ENCODE measurements around the gene MDM2. TPM values are rescaled to one million over a fixed set of nuclear protein-coding genes. Genes with fewer than 3 reads are reported as not detected.
A peak's percentile ranks its signal among the peaks of the same experiment; 100 is the strongest.

Gene MDM2
- total and polyA plus RNA-seq, 5 experiments from 2014 or later, result 7.6 to 90.4 (median 17.9) TPM

GRCh38 chr12:68866950-68867349 is 59.0 kb downstream of the MDM2 start:
- H3K27ac Mint-ChIP-seq, result no peak overlapping the region
- H3K27me3 Mint-ChIP-seq, result peaks cover 0 to 11% (median 5%) of the 10 kb centered on the region in 5 donors
- DNase-seq (no peak), ATAC-seq (no peak)
- no peaks in the 10 kb centered on the region for H3K4me1 Mint-ChIP-seq
- POLR2A ChIA-PET, result no interaction called here
- no peaks in the 10 kb centered on the region for H3K36me3 Mint-ChIP-seq
- H3K9me3 Mint-ChIP-seq, result no peaks in the 10 kb centered on the region
- no peak overlapping the region for H3K4me3 Mint-ChIP-seq

- ATAC-seq, result no peak
- Mint-ChIP-seq H3K27ac (no peak overlapping the region), H3K4me1 (no peaks in the 10 kb centered on the region), H3K9me3 (no peaks in the 10 kb centered on the region), H3K27me3 (peaks cover 0 to 11% (median 5%) of the 10 kb centered on the region in 5 donors), H3K36me3 (no peaks in the 10 kb centered on the region), H3K4me3 (no peak overlapping the region)
- no peak for DNase-seq
- POLR2A ChIA-PET, result no interaction called here
Observed at GRCh38 chr12:68867606-68868005, 59.6 kb downstream of the MDM2 start.

GRCh38 chr12:68868043-68868790 is 60.2 kb downstream of the MDM2 start:
- Mint-ChIP-seq H3K4me3 (no peak overlapping the region), H3K27ac (no peak overlapping the region)
- DNase-seq, result no peak

GRCh38 chr12:68870011-68870410 is 62.0 kb downstream of the MDM2 start:
- no peak for ATAC-seq
- peaks cover 0 to 11% (median 4%) of the 10 kb centered on the region in 5 donors for H3K27me3 Mint-ChIP-seq
- no peak overlapping the region for H3K27ac Mint-ChIP-seq
- POLR2A ChIA-PET, result no interaction called here
- H3K4me3 Mint-ChIP-seq, result no peak overlapping the region
- no peaks in the 10 kb centered on the region for H3K9me3 Mint-ChIP-seq
- DNase-seq, result no peak
- H3K36me3 Mint-ChIP-seq, result peaks cover 0 to 2% (median 0%) of the 10 kb centered on the region in 3 donors
- no peaks in the 10 kb centered on the region for H3K4me1 Mint-ChIP-seq

More at GRCh38 chr12:68868043-68868790, 60.2 kb downstream of the MDM2 start:
- no peaks in the 10 kb centered on the region for H3K36me3 Mint-ChIP-seq
- H3K9me3 Mint-ChIP-seq, result no peaks in the 10 kb centered on the region
- H3K27me3 Mint-ChIP-seq, result peaks cover 0 to 11% (median 5%) of the 10 kb centered on the region in 5 donors
- H3K4me1 Mint-ChIP-seq, result no peaks in the 10 kb centered on the region
- no peak for ATAC-seq
- POLR2A ChIA-PET, result no interaction called here

GRCh38 chr12:68870443-68870842 is 62.5 kb downstream of the MDM2 start:
- Mint-ChIP-seq H3K9me3 (no peaks in the 10 kb centered on the region), H3K36me3 (peaks cover 0 to 2% (median 0%) of the 10 kb centered on the region in 3 donors), H3K4me1 (no peaks in the 10 kb centered on the region), H3K4me3 (no peak overlapping the region), H3K27ac (peak overlapping the region in 1 of 10 donors; percentile 11), H3K27me3 (peaks cover 0 to 11% (median 4%) of the 10 kb centered on the region in 5 donors)
- DNase-seq, result no peak
- ATAC-seq, result no peak
- POLR2A ChIA-PET, result interaction anchor here (0.6 kb wide), 1 partner anchor 383 kb away, joined by 5 read pairs; no protein-coding TSS in a partner anchor

- H3K4me3 Mint-ChIP-seq, result no peak overlapping the region
Observed at GRCh38 chr12:68871396-68871795, 63.4 kb downstream of the MDM2 start.

DNA sequence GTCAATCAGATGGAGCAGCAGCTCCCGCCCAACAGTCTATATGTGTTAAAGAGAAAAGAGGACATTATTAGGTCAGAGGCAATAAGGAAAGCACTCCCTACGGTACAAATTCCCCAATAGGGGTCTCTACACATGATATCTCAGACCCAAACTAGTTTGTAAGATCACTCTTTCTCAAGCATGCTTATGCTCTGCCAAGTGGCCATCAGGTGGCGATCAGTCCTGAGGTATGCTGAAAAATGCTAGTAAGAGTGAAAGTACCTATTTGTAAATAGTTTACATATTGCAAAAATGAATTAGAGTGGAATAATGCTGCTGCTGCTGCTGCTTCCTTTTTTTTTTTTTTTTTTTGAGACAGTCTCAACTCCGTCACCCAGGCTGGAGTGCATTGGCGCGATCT is 63.9 kb downstream of the MDM2 start:
- DNase-seq, result no peak
- Mint-ChIP-seq H3K4me3 (no peak overlapping the region), H3K36me3 (peaks cover 0 to 3% (median 2%) of the 10 kb centered on the region in 3 donors), H3K27me3 (peaks cover 0 to 11% (median 4%) of the 10 kb centered on the region in 5 donors), H3K27ac (no peak overlapping the region), H3K9me3 (no peaks in the 10 kb centered on the region), H3K4me1 (no peaks in the 10 kb centered on the region)
- ATAC-seq, result no peak
- POLR2A ChIA-PET, result interaction anchor here (0.5 kb wide), 1 partner anchor 19 kb away, joined by 3 read pairs; no protein-coding TSS in a partner anchor

More at GRCh38 chr12:68871396-68871795, 63.4 kb downstream of the MDM2 start:
- ATAC-seq (no peak), DNase-seq (no peak)
- peaks cover 0 to 2% (median 0%) of the 10 kb centered on the region in 3 donors for H3K36me3 Mint-ChIP-seq
- H3K4me1 Mint-ChIP-seq, result no peaks in the 10 kb centered on the region
- POLR2A ChIA-PET, result no interaction called here
- H3K9me3 Mint-ChIP-seq, result no peaks in the 10 kb centered on the region
- peak overlapping the region in 1 of 10 donors; percentile 53 for H3K27ac Mint-ChIP-seq
- H3K27me3 Mint-ChIP-seq, result peaks cover 0 to 11% (median 4%) of the 10 kb centered on the region in 5 donors

GRCh38 chr12:68873316-68873715 is 65.3 kb downstream of the MDM2 start:
- POLR2A ChIA-PET, result no interaction called here
- H3K4me3 Mint-ChIP-seq, result no peak overlapping the region
- H3K9me3 Mint-ChIP-seq, result peaks cover 0 to 1% (median 0%) of the 10 kb centered on the region in 9 donors
- peaks cover 0 to 6% (median 2%) of the 10 kb centered on the region in 3 donors for H3K36me3 Mint-ChIP-seq
- DNase-seq (no peak), ATAC-seq (no peak)
- peaks cover 0 to 11% (median 5%) of the 10 kb centered on the region in 5 donors for H3K27me3 Mint-ChIP-seq
- H3K4me1 Mint-ChIP-seq, result no peaks in the 10 kb centered on the region
- no peak overlapping the region for H3K27ac Mint-ChIP-seq

- Mint-ChIP-seq H3K27ac (peak overlapping the region in 1 of 10 donors; percentile 0), H3K27me3 (peaks cover 0 to 4% (median 0%) of the 10 kb centered on the region in 5 donors), H3K9me3 (peaks cover 0 to 8% (median 3%) of the 10 kb centered on the region in 9 donors), H3K36me3 (peaks cover 0 to 11% (median 2%) of the 10 kb centered on the region in 3 donors), H3K4me1 (no peaks in the 10 kb centered on the region), H3K4me3 (no peak overlapping the region)
- ATAC-seq (no peak), DNase-seq (no peak)
- POLR2A ChIA-PET, result no interaction called here
Observed at GRCh38 chr12:68876461-68876860, 68.5 kb downstream of the MDM2 start.

- ATAC-seq (no peak), DNase-seq (no peak)
- peaks cover 0 to 8% (median 3%) of the 10 kb centered on the region in 9 donors for H3K9me3 Mint-ChIP-seq
- POLR2A ChIA-PET, result no interaction called here
- no peaks in the 10 kb centered on the region for H3K4me1 Mint-ChIP-seq
- H3K4me3 Mint-ChIP-seq, result no peak overlapping the region
- H3K27ac Mint-ChIP-seq, result no peak overlapping the region
- H3K27me3 Mint-ChIP-seq, result peaks cover 0 to 1% (median 0%) of the 10 kb centered on the region in 5 donors
- peaks cover 0 to 11% (median 2%) of the 10 kb centered on the region in 3 donors for H3K36me3 Mint-ChIP-seq
Observed at GRCh38 chr12:68877583-68877982, 69.6 kb downstream of the MDM2 start.

DNA sequence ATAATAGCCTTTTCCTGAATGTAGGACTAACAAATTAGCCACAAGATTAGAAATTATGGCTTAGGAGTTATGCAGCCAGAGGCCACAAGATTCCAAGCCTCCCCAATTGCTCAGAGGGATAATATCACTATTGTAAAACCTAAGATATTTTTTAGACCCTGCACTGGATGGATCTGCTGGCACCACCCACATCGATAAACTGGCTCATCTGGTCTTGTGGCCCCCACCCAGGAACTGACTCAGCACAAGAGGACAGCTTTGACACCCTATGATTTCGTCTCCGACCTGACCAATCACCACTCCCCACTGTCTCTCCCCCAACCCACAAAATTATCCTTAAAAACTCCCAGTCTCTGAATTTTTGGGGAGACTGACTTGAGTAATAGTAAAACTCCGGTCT is 70.3 kb downstream of the MDM2 start:
- POLR2A ChIA-PET, result no interaction called here
- Mint-ChIP-seq H3K9me3 (peaks cover 0 to 8% (median 3%) of the 10 kb centered on the region in 9 donors), H3K27ac (no peak overlapping the region), H3K4me1 (no peaks in the 10 kb centered on the region), H3K4me3 (no peak overlapping the region), H3K27me3 (peaks cover 0 to 1% (median 0%) of the 10 kb centered on the region in 5 donors), H3K36me3 (peaks cover 0 to 11% (median 2%) of the 10 kb centered on the region in 3 donors)
- DNase-seq, result no peak
- ATAC-seq, result no peak

GRCh38 chr12:68878846-68879245 is 70.9 kb downstream of the MDM2 start:
- Mint-ChIP-seq H3K36me3 (peaks cover 0 to 11% (median 2%) of the 10 kb centered on the region in 3 donors), H3K27ac (no peak overlapping the region), H3K27me3 (peaks cover 0 to 1% (median 0%) of the 10 kb centered on the region in 5 donors), H3K4me1 (no peaks in the 10 kb centered on the region), H3K9me3 (peaks cover 0 to 8% (median 3%) of the 10 kb centered on the region in 9 donors), H3K4me3 (no peak overlapping the region)
- POLR2A ChIA-PET, result no interaction called here
- no peak for ATAC-seq
- no peak for DNase-seq

GRCh38 chr12:68880660-68881325 is 72.8 kb downstream of the MDM2 start:
- Mint-ChIP-seq H3K36me3 (peaks cover 0 to 11% (median 0%) of the 10 kb centered on the region in 3 donors), H3K27me3 (peaks cover 0 to 6% (median 1%) of the 10 kb centered on the region in 5 donors), H3K4me1 (no peaks in the 10 kb centered on the region), H3K9me3 (peaks cover 0 to 8% (median 3%) of the 10 kb centered on the region in 9 donors), H3K27ac (no peak overlapping the region), H3K4me3 (no peak overlapping the region)
- DNase-seq (no peak), ATAC-seq (no peak)
- POLR2A ChIA-PET, result no interaction called here

Data from naive thymus-derived CD8-positive, alpha-beta T cell (primary cell).